Measurements from ENCODE around the gene RHOU. TPM values are rescaled to one million over a fixed set of nuclear protein-coding genes. Genes with fewer than 3 reads are reported as not detected.

Gene RHOU
- total and polyA plus RNA-seq, 10 of the 15 experiments (the other 5 are each of a cell fraction or from before 2014, with no cell fraction given) = not detected

DNA sequence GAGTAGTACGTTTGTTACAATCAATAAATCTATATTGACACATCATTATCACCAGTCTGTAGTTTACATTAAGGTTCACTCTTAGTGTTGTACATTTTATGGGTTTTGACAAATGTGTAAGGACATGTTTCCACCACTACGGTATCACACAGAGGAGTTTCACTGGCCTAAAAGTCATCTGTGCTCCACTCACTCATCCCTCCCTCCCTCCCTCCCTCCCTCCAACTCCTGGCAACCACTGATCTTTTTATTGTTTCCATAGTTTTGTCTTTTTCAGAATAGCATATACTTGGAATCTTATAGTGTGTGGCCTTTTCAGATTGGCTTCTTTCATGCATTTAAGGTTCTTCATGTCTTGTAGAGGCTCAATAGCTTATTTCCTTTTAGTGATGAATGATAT, 44.1 kb upstream of the RHOU start:
- ATAC-seq = no peak
- Histone ChIP-seq H3K9ac (ENCODE audit: control insufficient read depth, insufficient read depth, low read length) (no peak overlapping the region), H4K20me1 (ENCODE audit: control insufficient read depth, insufficient read depth) (no peaks in the 10 kb centered on the region), H3K4me3 (no peak overlapping the region), H3K79me2 (ENCODE audit: control insufficient read depth, insufficient read depth, low read length) (no peaks in the 10 kb centered on the region), H3K27me3 (replicated peaks in 1 of 2; ENCODE audit: control insufficient read depth in 2 of 2, insufficient read depth in 2 of 2, low read length in 1 of 2) (no peaks in the 10 kb centered on the region), H2AFZ (ENCODE audit: control insufficient read depth, low read depth, low read length) (no peak overlapping the region), H3K9me3 (replicated peaks; ENCODE audit: control insufficient read depth, insufficient read depth, low read length) (no peaks in the 10 kb centered on the region), H3K4me1 (ENCODE audit: control insufficient read depth, insufficient read depth, low read length) (no peaks in the 10 kb centered on the region), H3K27ac (ENCODE audit: control insufficient read depth, insufficient read depth) (no peak overlapping the region), H3K36me3 (ENCODE audit: control insufficient read depth in 2 of 2, insufficient read depth in 2 of 2, low read length in 1 of 2) (no peaks in the 10 kb centered on the region), H3K4me2 (ENCODE audit: control insufficient read depth, insufficient read depth) (no peak overlapping the region)
- POLR2A ChIA-PET = no interaction called here
- no peak for DNase-seq (ENCODE audit: low read depth, low spot score)
- intact Hi-C loops (cut with micrococcal nuclease; ENCODE audit: unreplicated experiment) = no loop called here
- no peak for TF ChIP-seq USF1 (IDR thresholded peaks at IDR 0.05; ENCODE audit: borderline replicate concordance, extremely low read length, insufficient read depth, low read depth, low read length)
- no peak for TF ChIP-seq BHLHE40 (IDR thresholded peaks at IDR 0.05; ENCODE audit: borderline replicate concordance in 1 of 2, low read depth in 2 of 2, low read length in 1 of 2)
- no peak for TF ChIP-seq FOS (IDR thresholded peaks at IDR 0.05; ENCODE audit: borderline replicate concordance, extremely low read depth, insufficient read length)
- no peak for TF ChIP-seq CEBPB (IDR thresholded peaks at IDR 0.05; ENCODE audit: borderline replicate concordance in 1 of 2, low read depth in 2 of 2, low read length in 2 of 2)
- TF ChIP-seq RELB (IDR thresholded peaks at IDR 0.05; ENCODE audit: low read depth) = no peak
- TF ChIP-seq, protein P1, sequence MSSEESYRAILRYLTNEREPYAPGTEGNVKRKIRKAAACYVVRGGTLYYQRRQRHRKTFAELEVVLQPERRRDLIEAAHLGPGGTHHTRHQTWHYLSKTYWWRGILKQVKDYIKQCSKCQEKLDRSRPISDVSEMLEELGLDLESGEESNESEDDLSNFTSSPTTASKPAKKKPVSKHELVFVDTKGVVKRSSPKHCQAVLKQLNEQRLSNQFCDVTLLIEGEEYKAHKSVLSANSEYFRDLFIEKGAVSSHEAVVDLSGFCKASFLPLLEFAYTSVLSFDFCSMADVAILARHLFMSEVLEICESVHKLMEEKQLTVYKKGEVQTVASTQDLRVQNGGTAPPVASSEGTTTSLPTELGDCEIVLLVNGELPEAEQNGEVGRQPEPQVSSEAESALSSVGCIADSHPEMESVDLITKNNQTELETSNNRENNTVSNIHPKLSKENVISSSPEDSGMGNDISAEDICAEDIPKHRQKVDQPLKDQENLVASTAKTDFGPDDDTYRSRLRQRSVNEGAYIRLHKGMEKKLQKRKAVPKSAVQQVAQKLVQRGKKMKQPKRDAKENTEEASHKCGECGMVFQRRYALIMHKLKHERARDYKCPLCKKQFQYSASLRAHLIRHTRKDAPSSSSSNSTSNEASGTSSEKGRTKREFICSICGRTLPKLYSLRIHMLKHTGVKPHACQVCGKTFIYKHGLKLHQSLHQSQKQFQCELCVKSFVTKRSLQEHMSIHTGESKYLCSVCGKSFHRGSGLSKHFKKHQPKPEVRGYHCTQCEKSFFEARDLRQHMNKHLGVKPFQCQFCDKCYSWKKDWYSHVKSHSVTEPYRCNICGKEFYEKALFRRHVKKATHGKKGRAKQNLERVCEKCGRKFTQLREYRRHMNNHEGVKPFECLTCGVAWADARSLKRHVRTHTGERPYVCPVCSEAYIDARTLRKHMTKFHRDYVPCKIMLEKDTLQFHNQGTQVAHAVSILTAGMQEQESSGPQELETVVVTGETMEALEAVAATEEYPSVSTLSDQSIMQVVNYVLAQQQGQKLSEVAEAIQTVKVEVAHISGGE (CRISPR knock-in tag; IDR thresholded peaks at IDR 0.05) = no peak
- no peak for TF ChIP-seq IRF5 (IDR thresholded peaks at IDR 0.05; ENCODE audit: borderline replicate concordance)
- no peak for TF ChIP-seq CBX5 (IDR thresholded peaks at IDR 0.05; ENCODE audit: low read depth)
- TF ChIP-seq PAX5 (IDR thresholded peaks at IDR 0.05; ENCODE audit: borderline replicate concordance, low read depth, low read length) = no peak
- TF ChIP-seq MXI1 (IDR thresholded peaks at IDR 0.05; ENCODE audit: low read depth, low read length) = no peak
- no peak for TF ChIP-seq LARP7 (IDR thresholded peaks at IDR 0.05)
- no peak for TF ChIP-seq ZSCAN29 (IDR thresholded peaks at IDR 0.05)
- no peak for TF ChIP-seq TAF1 (IDR thresholded peaks at IDR 0.05; ENCODE audit: borderline replicate concordance, low read depth, low read length)
- TF ChIP-seq SPI1 (IDR thresholded peaks at IDR 0.05; ENCODE audit: borderline replicate concordance, insufficient read depth, low read depth, low read length) = no peak
- TF ChIP-seq NRF1 (conservative IDR thresholded peaks at IDR 0.05; ENCODE audit: low read depth, low read length) = no peak
- RAD21 ChIA-PET (ENCODE audit: unreplicated experiment) = interaction anchor here (1.0 kb wide), 1 partner anchor 536 kb away, joined by 8 read pairs; no protein-coding TSS in a partner anchor
- no peak for FAIRE-seq
- BruUV-seq (replicated peaks) = no TSS peak
- 57% methylated on average over 2 of the region's 2 CpGs for WGBS (ENCODE audit: insufficient coverage, insufficient replicate concordance, low lambda C conversion rate, missing lambda C conversion rate)
- CTCF ChIA-PET = interaction anchor here (1.6 to 5.3 kb wide), 3 partner anchors 11 to 564 kb away, joined by 6 to 35 read pairs (median 6); no protein-coding TSS in a partner anchor
- in situ Hi-C loops (cut with MboI) = no loop called here
- SMC1A ChIA-PET (ENCODE audit: uncharacterized antibody, unreplicated experiment) = interaction anchor here (1.1 to 2.4 kb wide), 3 partner anchors 534 to 540 kb away, joined by 3 to 16 read pairs (median 4); no protein-coding TSS in a partner anchor

All from GM12878 (cell line).